Spleen (tissue), 7 donors: ENCODE data around the gene VAMP1.

Source experiments
- CTCF ChIP-seq, 11 experiments: fragments of 200-600 bp in 7 of 11; fragments of 450-650 bp in 4 of 11; sonication (generic) in 4 of 11; IDR thresholded peaks in 8 of 11; conservative IDR thresholded peaks in 3 of 11; 1 replicate in 7 of 11; 2 replicates in 4 of 11; pipeline versions ENCODE4 v1.4.0 to v1.8.0; 2016 to 2021; ENCODE audit warnings: antibody characterized with exemption in 11 of 11, inconsistent platforms in 4 of 11, mild to moderate bottlenecking in 1 of 11
- POLR2A ChIP-seq, 3 donors: fragments of 450-650 bp; IDR thresholded peaks; one replicate each; pipeline ENCODE4 v1.5.1; 2017; ENCODE audit warnings: antibody characterized with exemption in 3 of 3, mild to moderate bottlenecking in 1 of 3
- POLR2AphosphoS5 ChIP-seq, 3 donors: sonication (generic); formaldehyde crosslinking; IDR thresholded peaks; one replicate each; pipeline ENCODE4 v1.5.1; 2017; ENCODE audit warnings: antibody characterized with exemption in 3 of 3
- donor health status: DM: no; HTN: no; CAD: no; lungs with moderate emphysema.
- donor health status: DM: no; HTN: no; CAD: no.
- donor health status: DM: no; HTN: no; CAD: no.

DNA sequence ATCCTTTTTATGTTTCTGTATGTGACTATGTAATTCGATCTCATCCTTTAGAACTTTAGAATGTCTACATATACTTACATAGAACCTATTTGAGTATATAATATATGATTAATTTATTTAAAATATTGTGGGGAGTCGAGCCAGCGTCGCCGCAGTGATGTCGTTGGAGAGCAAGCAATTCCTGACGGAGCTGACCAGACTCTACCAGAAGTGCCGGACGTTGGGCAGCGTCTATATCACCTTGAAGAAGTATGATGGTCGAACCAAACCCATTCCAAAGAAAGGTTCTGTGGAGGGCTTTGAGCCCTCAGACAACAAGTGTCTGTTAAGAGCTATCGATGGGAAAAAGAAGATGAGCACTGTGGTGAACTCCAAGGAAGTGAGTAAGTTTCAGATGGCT lies 32.1 kb downstream of the VAMP1 start:
- TF ChIP-seq CTCF (IDR thresholded peaks at IDR 0.05 in 8 of 11, conservative IDR thresholded peaks at IDR 0.05 in 3 of 11) (no peak), POLR2A (IDR thresholded peaks at IDR 0.05) (no peak), POLR2AphosphoS5 (IDR thresholded peaks at IDR 0.05) (no peak)
